HG03135 (cell line): ENCODE measurements around the gene DUSP9.
"Not testable (repeated sequence)": the region's sequence is repeated elsewhere in the genome, so short reads cannot be mapped to it uniquely, and the experiment has no call there.

ENCODE experiments used
- ATAC-seq: cut with Tn5 transposase; IDR thresholded peaks from one replicate; pipeline ENCODE4 v1.9.1; 2021; ENCODE audit warnings: mild to moderate bottlenecking, moderate library complexity; ENCODE audit not compliant: unreplicated experiment

Gene DUSP9

DNA sequence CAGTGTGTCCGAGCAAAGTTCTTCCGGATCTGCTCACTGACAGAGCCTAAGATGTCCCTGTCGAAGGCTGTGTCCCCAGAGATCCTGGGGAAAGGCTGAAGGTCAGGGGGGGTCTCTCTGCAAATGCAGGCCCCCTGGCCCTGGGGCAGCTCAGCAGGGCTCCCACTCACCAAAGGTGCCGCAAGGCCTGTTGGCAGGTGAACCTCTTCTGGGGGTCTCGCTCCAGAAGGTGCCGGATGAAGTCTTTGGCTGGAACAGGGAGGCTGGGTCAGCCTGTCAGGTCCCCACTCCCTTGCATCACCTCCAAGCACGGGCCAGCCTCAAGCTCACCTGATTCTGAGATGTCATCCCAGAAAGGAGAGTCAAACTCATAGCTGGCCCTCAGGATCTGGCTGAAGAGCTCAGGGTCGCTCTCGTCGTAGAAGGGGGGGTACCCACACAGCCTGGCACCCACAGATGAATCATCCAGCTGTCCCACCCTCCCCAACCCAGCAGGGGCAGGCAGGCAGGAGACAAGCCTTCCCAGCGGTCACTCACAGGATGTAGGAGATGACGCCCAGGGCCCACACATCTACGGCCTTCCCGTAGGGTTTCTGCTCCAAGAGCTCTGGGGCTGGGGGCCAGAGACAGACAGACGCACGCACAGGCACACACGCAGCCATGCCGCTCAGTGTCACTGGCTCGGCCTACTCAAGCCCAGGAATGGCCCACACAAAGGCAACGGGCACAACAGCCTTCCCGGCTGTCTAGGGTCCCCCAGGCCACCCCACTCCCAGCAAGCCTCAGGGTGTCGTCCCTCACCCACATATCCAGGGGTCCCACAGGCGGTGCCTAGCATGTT lies 24.0 kb downstream of the DUSP9 start:
- ATAC-seq = no peak

DNA sequence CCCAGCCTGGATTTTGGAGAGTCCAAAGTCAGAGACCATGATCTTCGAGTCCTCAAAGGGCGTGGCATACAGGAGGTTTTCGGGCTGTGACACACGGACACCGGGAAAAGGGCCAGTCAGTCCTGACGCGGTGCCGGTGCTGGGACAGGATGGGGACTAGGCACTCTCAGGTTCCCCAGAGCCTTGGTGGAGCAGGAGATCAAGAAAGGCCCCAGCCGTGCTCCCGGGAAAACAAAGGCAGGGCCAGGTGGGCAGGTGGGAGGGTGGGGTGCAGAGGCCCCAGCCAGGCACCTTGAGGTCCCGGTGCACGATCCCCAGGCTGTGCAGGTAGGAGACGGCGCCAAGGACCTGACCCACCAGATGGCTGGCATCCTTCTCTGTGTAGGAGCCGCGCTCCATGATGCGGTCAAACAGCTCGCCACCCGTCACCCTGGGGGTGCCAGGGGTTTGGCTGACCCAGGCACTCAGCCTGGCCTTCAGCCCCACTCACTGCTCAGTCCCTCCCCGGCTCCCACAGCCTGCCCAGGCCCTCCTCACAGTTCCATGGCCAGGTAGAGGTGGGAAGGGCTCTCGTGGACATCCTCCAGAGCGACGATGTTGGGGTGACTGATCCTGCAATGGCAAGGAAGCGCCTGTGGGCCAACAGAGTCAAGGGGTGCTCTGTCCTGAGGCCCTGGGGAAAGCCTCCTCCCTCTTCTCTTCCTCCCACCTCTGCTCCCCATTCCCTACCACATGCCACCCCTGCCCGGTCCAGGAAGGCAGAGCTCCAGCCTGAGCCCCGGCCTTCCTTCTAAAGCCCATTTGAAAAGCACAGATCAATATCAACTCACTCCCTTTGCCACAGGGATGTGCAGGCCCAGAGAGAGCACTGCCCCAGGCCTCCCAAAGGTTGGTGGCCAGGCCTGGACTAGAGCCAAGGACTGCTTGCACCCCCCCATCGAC lies 24.9 kb downstream of the DUSP9 start:
- no peak for ATAC-seq

DNA sequence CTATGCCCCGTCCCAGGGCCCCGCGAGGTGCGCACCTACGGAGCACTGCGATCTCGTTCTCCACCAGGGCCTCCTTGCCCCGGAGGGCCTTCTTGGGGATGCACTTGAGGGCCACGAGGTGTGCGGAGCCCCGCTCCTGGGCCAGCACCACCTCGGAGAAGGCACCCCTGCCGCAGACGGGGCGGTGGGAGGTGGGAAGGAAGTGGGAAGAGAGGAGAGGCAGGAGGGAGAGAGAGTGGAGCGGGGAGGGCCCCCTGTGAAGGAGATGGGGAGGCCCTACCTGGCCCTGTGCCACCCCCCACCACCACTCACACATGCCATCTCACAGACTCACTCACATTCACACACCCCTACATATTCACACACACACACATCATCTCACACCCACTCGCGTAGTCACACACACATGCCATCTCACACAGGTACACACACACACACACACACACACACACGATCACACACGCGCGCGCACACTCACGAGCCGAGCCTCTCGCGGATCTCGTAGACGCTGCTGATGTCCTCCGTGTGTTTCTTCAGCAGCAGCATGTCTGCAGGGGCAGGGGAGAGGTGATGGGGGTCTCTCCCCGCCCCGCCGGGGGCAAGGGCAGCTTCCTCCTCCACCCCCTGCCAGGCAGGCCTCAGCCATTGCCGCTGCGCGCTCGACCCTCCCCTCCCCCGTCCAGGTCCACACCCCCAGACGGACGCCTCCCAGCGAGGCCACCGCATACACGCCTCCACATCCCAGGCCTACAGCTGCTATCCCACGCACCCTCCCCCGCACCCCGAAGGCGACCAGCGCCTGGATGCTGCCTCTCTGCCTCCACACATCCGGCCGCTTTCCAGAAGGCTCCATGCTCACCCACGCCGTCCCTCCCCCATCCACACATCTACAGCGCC lies 25.8 kb downstream of the DUSP9 start:
- no peak for ATAC-seq

DNA sequence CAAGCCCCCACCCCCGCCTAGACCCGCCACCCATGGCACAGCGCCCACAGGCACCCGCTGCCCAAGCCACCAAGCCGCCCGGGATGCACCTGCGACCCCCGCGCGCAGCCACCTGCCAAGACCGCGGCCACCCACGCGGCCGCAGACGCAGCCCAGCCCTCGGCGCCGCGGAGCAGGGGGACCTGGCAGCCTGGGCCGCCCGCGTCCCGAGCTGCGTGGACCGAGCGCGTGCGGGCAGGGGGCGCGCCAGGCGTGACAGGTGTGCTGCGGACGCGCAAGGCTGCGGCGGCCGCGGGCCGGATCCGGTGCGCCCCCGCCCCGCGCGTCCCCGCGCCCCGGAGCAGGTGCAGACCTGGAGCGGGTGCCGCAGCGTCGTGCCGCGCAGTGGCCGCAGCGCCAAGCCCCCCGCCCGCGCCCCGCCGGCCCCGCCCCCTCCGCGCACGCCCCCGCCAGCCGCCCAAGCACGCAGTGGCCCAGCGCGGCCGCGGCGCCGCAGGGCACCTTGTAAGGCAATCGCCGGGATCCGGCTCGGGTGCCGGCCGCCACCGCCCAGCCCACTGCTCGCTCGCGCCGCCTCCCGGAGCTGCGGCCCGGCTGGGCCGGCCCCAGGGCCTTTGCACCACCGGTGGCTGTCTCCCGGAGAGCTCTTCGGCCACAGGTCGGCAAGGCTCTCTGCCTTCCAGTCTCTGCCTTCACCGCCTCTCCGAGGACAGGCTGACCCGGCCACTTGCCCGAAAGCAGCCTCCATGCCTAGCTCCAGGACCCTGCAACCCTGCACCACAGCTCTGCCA lies 26.6 kb downstream of the DUSP9 start, which contains the start of gene PNCK:
Gene PNCK, minus strand, starts transcription at position 386 of the 791 bp plus-strand sequence. CDS start 737 bp downstream, outside the sequence.
- no peak for ATAC-seq

DNA sequence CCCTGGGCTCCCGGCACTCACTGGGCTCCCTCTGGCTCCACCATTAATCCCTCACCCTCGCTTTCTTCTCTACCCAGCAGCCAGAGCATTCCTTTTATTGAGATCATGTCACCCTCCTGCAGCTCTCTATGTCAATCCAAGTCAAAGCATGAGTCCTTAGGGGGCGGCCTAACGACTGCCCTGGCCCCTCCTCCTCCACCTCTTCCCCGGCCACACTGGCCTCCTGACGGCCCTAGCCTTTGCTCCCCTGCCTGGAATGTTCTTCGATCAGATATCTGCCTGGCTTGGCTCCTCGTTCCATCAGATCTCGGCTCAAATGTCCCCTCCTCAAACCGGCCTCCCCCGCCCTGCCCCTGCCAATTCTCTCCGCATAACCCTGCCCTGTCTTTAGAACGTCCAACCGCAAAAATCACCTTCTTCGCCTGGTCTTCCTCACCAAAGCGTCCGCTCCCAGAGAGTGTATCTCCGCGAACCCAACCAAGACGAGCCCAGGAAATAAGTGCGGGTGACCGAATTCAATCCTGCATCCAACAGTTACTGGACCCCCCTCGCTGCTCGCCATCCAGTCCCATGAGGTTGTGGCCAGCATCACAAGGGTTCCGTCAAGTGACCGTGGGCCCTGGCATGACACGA lies 27.3 kb downstream of the DUSP9 start:
- no peak for ATAC-seq

DNA sequence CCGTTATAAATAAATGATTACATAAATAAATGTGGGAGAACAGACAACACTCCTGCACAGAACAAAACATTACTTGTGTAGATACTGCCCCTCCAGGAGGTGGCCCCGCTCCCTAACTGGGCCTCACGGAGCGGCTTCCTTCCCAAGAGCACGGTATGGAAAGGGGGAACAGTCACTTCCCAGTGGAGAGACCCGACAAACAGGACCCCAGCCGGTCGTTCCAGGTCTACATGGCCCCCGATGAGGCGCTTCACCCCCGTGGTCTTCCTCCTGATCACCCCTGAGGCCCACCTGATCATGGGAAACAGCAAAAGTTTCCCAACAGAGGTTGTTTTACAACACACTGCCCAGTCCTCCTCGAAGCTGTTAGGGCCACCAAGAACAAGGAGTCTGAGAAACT lies 34.2 kb downstream of the DUSP9 start:
- no peak for ATAC-seq

DNA sequence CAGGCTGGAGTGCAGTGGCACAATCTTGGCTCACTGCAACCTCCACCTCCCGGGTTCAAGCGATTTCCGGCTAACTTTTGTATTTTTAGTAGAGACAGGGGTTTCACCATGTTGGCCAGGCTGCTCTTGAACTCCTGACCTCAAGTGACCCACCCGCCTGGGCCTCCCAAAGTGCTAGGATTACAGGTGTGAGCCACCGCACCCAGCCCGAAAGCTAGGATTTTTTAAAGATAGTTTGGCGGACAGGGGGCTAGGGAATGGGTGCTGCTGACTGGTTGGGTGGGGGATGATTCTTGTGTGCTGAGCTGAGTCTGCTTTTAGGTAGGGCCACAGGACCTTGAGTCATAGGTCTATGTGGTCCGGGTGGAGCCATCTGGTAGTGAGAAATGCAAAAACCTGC lies 36.5 kb downstream of the DUSP9 start:
- not testable (repeated sequence) for ATAC-seq

DNA sequence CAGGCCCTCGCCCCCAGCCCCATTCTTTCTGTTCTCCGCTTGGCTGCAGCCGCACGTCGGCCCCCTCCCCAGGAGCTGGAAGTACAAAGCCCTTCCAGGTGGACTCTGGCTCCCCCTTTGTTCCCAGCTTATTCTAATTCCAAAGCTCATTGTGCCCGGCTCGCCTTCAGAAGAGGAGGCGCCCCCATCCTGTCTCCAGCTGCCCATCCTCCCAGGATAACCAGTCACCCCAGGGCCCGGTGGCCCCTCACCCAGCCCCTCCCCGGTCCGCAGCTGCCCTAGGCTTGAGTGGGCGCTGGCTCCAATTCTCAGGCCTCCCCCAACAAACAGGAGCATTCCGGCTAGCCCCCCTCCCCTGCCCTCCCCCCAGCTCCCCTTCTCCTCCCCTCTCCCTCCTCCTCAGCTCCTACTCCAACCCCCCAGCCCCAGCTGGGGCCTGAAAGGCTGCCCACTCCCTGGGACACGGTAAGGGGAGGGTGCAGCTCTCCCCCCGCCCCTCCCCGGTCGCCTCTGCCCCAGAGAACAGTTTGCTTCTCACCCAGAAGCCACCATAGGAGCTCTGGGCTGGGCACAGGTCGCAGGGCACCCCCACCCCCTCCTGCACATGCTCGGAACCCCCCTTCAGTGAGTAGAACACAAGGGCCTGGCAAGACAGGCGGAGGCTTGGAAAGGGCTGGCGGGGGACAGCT lies 37.6 kb downstream of the DUSP9 start:
- no peak for ATAC-seq

DNA sequence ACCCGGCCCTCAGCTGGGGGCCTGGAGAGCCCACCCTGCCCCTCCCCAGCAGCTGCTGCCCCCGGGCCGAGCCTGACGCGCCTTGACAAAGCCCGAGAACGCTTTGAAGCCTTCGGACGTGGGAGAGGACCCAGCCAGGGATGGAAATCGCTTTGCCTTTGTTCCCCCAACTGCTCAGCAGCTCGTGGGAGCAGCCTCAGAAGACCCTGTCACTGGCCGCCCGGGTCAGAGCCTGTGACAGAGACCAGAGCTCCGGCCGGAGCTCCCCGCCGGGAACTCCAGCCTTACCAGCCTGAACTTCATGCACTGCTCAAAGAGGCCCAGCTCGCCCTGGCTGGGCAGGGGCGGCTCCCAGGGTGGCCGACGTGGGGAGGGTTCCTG lies 38.1 kb downstream of the DUSP9 start:
- ATAC-seq = no peak

DNA sequence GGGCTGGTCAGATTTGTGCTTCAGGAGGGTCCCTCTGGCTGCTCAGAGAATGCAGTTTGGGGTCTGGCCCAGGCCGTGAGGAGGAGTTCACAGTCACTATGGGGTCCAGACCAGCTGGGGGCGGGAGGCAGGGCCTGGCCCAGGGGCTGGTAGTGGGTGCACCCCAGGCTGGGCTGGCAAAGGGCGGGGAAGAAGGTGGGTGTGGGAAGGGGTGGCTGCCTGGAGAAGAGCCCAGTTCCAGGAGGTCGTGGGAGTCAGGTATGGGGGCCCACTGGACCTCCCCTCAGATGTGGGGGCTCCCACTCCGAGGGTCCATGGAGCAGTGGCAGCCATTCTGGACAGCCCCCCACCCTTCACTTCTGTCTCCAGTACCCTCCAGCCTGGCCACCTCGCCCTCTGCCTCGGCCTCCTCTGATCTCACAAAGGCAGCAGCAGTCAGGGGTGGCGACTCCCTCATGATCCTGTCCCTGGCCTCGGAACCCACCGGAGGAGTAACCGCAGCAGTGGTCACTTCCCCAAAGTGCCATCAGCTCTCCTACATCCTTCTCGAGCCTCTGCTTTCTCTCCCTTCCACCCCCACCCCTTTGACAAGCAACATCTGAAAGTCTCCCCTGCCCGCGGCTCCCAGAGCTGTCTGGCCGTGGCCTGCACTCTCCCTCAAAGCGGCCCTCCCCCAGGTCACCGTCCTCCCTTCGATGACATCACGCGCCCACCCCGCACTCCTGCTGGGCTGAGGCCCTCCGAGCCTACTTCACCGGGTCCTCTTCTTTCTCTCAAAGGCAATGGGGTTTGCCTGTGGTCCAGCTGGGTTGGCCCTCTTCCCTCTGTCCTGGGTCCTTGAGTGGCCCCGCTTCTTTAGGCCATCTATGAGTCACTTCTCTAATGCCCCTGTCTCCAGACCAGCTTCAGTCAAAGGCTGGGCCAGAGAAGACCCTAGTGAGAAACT lies 39.0 kb downstream of the DUSP9 start:
- ATAC-seq = no peak

DNA sequence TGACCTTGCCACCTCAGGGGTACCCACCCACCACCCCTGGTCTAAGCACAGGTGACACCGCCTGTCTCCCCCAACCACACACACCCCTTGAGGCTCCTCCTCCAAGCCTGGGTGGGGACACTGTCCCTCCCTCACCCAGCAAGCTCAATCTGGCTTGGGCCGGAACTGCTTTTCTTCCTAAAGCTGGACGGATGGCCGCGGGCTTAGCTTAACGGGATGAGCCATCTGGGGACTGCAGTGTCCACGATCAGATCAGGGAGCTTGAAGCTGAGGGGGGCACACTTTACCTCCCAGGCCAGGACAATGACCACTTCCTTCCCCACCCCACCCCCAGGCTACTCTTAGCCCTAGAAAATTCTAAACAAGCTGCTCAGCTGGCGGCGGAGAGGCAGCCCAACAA lies 39.7 kb downstream of the DUSP9 start:
- no peak for ATAC-seq

DNA sequence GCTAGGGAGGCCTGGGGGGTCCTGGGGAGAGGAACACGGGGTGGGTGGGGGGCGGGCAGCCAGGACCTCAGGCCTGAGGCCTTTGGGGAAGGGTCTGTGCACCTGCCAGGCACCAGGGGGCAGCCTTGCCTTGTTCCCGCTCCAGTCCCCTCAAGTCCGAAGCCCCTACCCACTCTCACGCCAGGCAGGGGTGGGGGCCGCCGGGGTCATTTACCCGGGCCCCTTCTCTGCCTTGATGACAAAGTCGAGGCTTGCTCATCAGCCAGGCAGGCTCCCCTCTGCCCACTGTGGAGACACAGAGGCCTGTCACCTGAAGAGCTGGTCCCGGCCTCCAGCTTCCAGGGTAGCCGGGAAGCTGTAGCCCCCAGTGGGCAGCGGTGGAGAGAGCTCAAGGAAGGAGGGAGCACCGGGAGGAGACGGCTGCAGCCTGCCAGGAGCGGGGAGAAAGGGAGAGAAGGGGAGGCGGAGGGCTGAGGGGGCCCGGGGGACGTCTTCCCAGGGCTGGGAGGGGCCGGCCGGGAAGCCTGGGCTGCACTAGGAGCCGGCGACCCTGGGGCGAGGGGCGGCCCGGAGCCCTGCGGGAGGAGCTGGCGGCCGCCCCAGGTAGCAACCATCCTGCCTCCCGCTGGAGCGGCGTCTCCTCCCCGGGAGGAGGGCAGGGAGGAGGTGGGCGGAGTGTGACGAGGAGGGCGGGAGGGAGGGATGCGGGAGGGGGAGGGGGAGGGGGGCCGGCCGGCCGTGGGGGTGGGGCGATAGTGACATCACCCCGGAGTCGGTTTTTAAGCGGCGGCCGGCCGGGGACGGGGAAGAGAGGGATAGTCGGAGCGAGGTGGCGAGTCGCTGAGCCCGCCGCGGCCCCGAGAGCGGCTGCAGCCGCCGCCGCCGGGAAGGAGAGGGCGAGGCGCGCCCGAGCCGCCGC lies 40.4 kb downstream of the DUSP9 start, which contains the start of gene SLC6A8:
Gene SLC6A8, plus strand, starts transcription at position 806 of the 919 bp plus-strand sequence. CDS start 649 bp downstream, outside the sequence.
- no peak for ATAC-seq

DNA sequence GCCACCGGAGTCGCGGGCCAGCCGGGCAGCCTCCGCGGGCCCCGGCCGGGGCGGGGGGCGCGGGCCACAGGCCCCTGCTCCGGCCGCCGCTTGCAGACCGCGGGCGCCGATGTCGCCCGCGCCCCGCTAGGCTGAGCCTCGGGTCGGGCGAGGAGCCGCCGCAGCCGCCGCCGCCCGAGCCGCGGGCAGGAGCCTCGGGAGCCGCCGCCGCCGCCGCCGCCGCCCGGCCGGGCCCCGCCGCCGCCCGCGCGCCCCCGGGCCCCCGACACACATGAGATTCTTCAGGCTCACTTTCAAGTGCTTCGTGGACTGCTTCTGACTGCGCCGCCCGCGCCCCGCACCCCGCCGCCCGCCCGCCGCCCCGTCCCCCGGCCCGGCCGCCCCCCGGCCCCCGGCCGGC lies 41.1 kb downstream of the DUSP9 start:
- no peak for ATAC-seq

DNA sequence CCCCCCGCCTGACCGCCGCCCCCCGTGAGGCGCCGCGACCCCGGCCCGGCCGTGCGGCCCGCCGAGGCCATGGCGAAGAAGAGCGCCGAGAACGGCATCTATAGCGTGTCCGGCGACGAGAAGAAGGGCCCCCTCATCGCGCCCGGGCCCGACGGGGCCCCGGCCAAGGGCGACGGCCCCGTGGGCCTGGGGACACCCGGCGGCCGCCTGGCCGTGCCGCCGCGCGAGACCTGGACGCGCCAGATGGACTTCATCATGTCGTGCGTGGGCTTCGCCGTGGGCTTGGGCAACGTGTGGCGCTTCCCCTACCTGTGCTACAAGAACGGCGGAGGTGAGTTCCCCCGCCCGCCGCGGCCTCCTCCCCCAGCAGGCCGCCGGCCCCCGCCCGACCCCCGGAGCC lies 41.5 kb downstream of the DUSP9 start:
- no peak for ATAC-seq

DNA sequence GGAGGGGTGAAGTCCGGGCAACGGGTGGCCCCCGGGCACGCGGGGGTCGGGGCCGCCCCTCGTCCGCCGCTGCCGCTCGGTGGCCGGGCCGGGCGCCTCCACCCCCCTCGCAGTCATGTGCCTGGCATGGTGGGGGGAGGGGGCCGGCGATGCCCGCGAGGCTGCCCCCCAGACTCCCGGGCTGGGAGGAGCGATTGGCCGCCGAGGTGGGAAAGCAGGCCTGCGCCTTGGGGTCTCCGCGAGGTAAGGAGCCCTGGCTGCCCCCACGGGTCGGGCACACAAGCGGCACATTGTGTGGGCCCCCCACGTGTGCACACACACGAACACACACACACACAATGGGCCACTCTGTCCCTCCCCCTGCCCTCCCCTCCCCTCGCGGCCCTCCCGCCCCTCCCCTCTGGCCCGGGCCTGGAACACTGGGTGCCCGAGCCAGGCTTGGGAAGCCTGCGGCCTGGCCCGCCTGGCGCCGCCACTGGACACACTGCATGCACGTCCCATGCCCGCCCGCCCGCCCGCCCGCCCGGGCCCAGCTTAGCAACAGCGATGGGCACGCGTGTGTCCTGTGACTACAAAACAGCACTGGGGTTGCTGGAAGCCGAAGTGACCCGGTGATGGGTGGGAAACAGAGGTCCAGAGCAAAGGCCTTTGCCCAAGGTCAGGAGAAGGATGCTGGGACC lies 42.0 kb downstream of the DUSP9 start:
- no peak for ATAC-seq
